HG02973 (cell line): ENCODE measurements around the gene PNPLA2.

Experiments
- ATAC-seq: cut with Tn5 transposase; IDR thresholded peaks from one replicate; pipeline ENCODE4 v1.9.1; 2021; ENCODE audit warnings: moderate library complexity; ENCODE audit not compliant: unreplicated experiment

The PNPLA2 gene

DNA sequence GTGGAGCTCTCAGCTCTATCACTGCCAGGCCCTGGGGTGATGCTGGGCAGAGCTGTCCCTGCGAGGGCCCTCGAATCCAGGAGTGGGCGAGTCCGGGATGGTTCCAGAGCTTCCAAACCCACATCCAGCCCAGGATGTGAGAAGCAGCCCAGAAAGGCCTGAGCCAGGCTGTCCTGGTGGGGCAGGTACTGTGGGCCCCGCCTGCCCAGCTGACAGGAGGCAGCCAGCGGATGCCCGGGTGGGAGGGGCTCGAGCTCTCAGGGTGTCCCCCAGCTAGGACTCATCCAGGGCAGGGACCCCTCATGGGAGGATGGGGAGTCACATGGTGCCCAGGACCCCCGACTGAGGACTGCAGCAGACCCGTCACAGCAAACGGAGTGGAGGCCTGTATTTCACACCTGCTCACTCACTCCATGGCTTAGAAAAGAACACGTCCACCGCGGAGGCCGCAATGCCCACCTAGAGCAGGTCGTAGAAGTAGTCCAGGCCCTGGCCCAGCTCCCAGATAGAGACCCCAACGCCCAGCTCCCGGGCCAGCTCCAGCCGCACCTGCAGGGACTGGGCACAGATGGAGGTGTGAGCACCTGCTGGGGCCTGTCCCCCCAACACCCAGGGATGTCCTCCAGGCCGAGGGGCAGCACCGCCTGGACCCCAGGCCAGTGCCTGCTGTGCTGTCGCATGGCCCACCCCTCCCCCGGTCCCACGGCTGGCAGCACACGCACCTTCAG, 50.8 kb downstream of the PNPLA2 start:
- ATAC-seq = no peak

GRCh38 chr11:870127-870413, 51.4 kb downstream of the PNPLA2 start:
- ATAC-seq = no peak

GRCh38 chr11:870418-870817, 51.7 kb downstream of the PNPLA2 start:
- no peak for ATAC-seq

DNA sequence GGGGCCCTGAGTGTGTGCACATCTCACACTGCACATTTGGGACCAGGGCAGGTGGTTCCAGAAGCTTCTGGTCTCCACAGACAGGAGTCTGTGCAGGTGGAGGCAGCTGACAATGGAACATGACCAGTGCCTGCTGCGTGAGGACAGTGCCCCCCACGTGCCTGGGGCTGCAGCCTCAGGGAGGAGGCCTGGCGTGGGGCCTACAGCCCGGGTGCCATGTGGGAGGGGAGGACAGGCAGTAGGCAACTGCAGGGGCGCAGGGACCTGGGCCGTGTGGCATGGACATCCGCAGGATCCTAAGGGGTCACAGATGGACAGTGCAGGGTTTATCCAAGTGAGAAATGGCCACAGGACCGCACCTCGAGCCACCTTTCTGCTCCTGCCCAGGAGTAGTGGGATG, 52.8 kb downstream of the PNPLA2 start:
- ATAC-seq = no peak

DNA sequence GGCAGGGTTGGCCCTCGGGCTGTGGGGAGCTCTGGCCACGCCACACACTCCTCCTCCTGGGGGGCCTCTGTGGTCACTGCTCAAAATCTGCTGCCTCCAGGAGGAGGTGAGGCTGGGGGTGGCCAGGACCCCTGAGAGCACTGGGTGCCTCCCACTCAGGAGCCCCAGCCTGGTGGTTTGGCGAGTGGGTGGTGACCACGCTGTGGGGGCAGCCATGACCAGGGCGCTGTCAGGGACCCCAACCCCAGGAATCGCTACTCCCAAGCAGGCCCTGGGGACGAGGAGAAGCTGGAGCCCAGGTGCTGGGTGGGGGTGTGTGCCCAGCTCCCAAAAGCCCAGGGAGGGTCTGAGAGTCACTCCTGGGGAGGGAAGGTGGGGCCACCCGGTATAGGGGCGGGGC, 54.1 kb downstream of the PNPLA2 start:
- no peak for ATAC-seq

- no peak for ATAC-seq
Observed at GRCh38 chr11:873706-874105, 55.0 kb downstream of the PNPLA2 start.
